Mesendoderm (in vitro differentiated cells): ENCODE results near the gene FAIM2.

Experiments used
- DNase-seq: peaks from one replicate; pipeline ENCODE4 v3.0.0; 2013
- H2AK5ac ChIP-seq: 2 replicates; pipeline ENCODE4 v1.6.1; 2013; ENCODE audit warnings: low read length, inconsistent platforms
- H2BK120ac ChIP-seq: 2 replicates; pipeline ENCODE4 v1.6.1; 2013; ENCODE audit warnings: low read depth, mild to moderate bottlenecking, low read length, moderate library complexity, mixed read lengths
- H2BK15ac ChIP-seq: replicated peaks from 2 replicates; pipeline ENCODE4 v1.6.1; 2013; ENCODE audit warnings: low read depth, mild to moderate bottlenecking, moderate library complexity
- H2BK5ac ChIP-seq: 2 replicates; pipeline ENCODE4 v1.6.1; 2013; ENCODE audit warnings: low read length, inconsistent platforms
- H3K18ac ChIP-seq: 2 replicates; pipeline ENCODE4 v1.6.1; 2013; ENCODE audit warnings: mild to moderate bottlenecking, low read length, mixed read lengths
- H3K23ac ChIP-seq: one replicate; pipeline ENCODE4 v1.6.1; 2013; ENCODE audit warnings: low read length
- H3K27ac ChIP-seq: 2 replicates; pipeline ENCODE4 v1.5.1; 2013; ENCODE audit warnings: low read depth, mild to moderate bottlenecking, inconsistent platforms, low read length, moderate library complexity
- H3K27me3 ChIP-seq: 2 replicates; pipeline ENCODE4 v1.6.1; 2013; ENCODE audit warnings: low read length, control low read depth, mild to moderate bottlenecking, inconsistent platforms; ENCODE audit not compliant: insufficient read depth, poor library complexity
- H3K36me3 ChIP-seq: 2 replicates; pipeline ENCODE4 v1.6.1; 2013; ENCODE audit warnings: low read length, inconsistent platforms; ENCODE audit not compliant: control insufficient read depth, insufficient read depth
- H3K4ac ChIP-seq: one replicate; pipeline ENCODE4 v1.6.1; 2013; ENCODE audit warnings: low read depth, mild to moderate bottlenecking, low read length, moderate library complexity
- H3K4me1 ChIP-seq: 2 replicates; pipeline ENCODE4 v1.6.1; 2013; ENCODE audit warnings: low read depth, low read length, inconsistent platforms; ENCODE audit not compliant: control insufficient read depth
- H3K4me2 ChIP-seq: 2 replicates; pipeline ENCODE4 v1.6.1; 2013; ENCODE audit warnings: low read length
- H3K4me3 ChIP-seq: 2 replicates; pipeline ENCODE4 v1.5.1; 2013; ENCODE audit warnings: mild to moderate bottlenecking, low read length
- H3K56ac ChIP-seq: one replicate; pipeline ENCODE4 v1.6.1; 2013; ENCODE audit warnings: low read length
- H3K79me1 ChIP-seq: 2 replicates; pipeline ENCODE4 v1.6.1; 2013; ENCODE audit warnings: low read length, inconsistent platforms
- H3K79me2 ChIP-seq: 2 replicates; pipeline ENCODE4 v1.6.1; 2013; ENCODE audit warnings: mild to moderate bottlenecking, low read length; ENCODE audit not compliant: control insufficient read depth, insufficient read depth
- H3K9ac ChIP-seq: 2 replicates; pipeline ENCODE4 v1.6.1; 2013; ENCODE audit warnings: low read length, inconsistent platforms
- H4K5ac ChIP-seq: one replicate; pipeline ENCODE4 v1.6.1; 2013; ENCODE audit warnings: low read length
- H4K8ac ChIP-seq: one replicate; pipeline ENCODE4 v1.6.1; 2013; ENCODE audit warnings: low read depth, mild to moderate bottlenecking, control low read depth, low read length, moderate library complexity
- WGBS: extraction: QIAGEN DNeasy Blood & Tissue Kit; methylation state at CpG from one replicate; pipeline ENCODE4 v1.1.7; 2013; ENCODE audit warnings: low lambda C conversion rate, missing lambda C conversion rate; ENCODE audit not compliant: insufficient coverage; ENCODE audit errors: extremely low coverage; 5-methylcytosine and 5-hydroxymethylcytosine counted together

FAIM2 gene

DNA sequence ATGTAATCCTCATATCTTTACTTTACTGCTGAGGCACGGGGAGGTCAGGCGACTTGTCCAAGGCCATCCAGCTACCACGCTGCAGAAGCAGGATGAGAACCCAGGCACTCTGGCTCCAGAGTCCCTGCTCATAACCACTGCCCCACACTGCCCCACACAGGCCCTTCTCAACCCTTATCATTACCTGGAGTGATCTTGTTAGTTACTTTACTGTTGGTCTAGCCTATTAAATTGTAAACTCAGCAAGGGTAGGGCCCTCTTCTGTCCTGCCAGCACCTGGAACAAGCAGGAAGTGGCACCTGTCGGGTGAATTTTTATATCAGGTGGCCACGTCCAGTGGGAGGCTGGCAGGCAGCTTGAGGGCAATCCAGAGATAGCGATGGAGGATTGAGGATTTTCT lies 12.2 kb downstream of the FAIM2 start:
- no peak for DNase-seq
- Histone ChIP-seq H3K27ac (no peak overlapping the region), H2AK5ac (no peak overlapping the region), H3K4me1 (no peaks in the 10 kb centered on the region), H3K36me3 (no peaks in the 10 kb centered on the region), H4K5ac (no peak overlapping the region), H2BK120ac (no peak overlapping the region), H3K18ac (no peak overlapping the region), H2BK15ac (no peak overlapping the region), H3K56ac (no peak overlapping the region), H3K27me3 (no peaks in the 10 kb centered on the region), H3K4me3 (no peak overlapping the region), H3K4ac (no peak overlapping the region), H3K79me2 (no peaks in the 10 kb centered on the region), H2BK5ac (no peak overlapping the region), H3K23ac (no peak overlapping the region), H4K8ac (no peak overlapping the region), H3K4me2 (no peak overlapping the region), H3K9ac (no peak overlapping the region), H3K79me1 (no peaks in the 10 kb centered on the region)
- no CpG with 5 or more reads among the region's 6 CpGs for WGBS

DNA sequence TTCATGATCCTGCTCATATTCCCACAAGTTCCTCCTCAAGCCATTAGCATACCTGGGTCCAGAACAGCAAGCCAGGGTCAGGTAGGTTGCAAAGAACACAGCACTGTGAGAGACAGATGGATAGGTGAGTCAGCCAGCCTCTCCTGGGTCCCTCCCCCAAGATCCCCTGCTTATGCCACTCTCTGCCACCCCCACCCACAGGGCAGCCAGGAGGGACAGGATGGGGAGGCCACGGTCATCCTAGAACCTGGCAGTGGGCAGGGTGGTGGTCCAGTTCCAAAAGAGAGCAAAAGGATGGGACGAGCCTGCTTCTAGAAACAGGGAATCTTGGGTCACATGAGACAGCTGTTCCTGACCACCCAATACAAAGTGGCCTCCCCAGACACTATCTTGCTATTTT lies 12.7 kb downstream of the FAIM2 start:
- Histone ChIP-seq H3K4ac (no peak overlapping the region), H3K56ac (no peak overlapping the region), H3K4me3 (no peak overlapping the region), H2AK5ac (no peak overlapping the region), H3K79me2 (no peaks in the 10 kb centered on the region), H3K9ac (no peak overlapping the region), H3K36me3 (no peaks in the 10 kb centered on the region), H2BK120ac (no peak overlapping the region), H3K79me1 (no peaks in the 10 kb centered on the region), H3K4me2 (no peak overlapping the region), H2BK5ac (no peak overlapping the region), H3K18ac (no peak overlapping the region), H3K27ac (no peak overlapping the region), H3K4me1 (no peaks in the 10 kb centered on the region), H4K8ac (no peak overlapping the region), H3K27me3 (no peaks in the 10 kb centered on the region), H4K5ac (no peak overlapping the region), H2BK15ac (no peak overlapping the region), H3K23ac (no peak overlapping the region)
- WGBS: no CpG with 5 or more reads among the region's 2 CpGs
- DNase-seq: no peak

DNA sequence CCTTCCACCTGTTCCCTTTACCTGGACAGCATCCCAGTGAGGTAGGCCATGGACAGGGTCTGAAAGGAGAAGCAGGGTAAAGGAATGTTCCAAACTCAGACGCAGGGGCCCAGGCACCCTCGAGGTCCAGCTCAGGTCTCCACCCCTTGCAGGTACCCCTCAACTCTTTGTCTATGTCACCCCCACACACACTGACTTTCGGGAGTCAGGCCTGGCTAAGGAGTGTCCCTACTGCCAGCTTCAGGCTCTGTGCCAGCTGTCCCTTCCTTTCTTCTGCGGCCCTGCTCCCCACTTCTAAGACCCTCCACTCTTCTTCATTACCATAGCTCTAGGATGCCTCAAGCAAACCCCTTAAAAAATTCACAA lies 13.6 kb downstream of the FAIM2 start:
- H3K4me3 ChIP-seq: no peak overlapping the region
- H3K79me1 ChIP-seq: no peaks in the 10 kb centered on the region
- no peak overlapping the region for H4K8ac ChIP-seq
- H3K27me3 ChIP-seq: no peaks in the 10 kb centered on the region
- no peak overlapping the region for H2BK120ac ChIP-seq
- H3K4me2 ChIP-seq: no peak overlapping the region
- no peak overlapping the region for H2BK5ac ChIP-seq
- H3K4me1 ChIP-seq: no peaks in the 10 kb centered on the region
- no peaks in the 10 kb centered on the region for H3K79me2 ChIP-seq
- no CpG with 5 or more reads among the region's 4 CpGs for WGBS
- H3K56ac ChIP-seq: no peak overlapping the region
- H4K5ac ChIP-seq: no peak overlapping the region
- H3K9ac ChIP-seq: no peak overlapping the region
- no peak overlapping the region for H2BK15ac ChIP-seq
- H3K36me3 ChIP-seq: no peaks in the 10 kb centered on the region
- no peak overlapping the region for H2AK5ac ChIP-seq
- H3K18ac ChIP-seq: no peak overlapping the region
- H3K23ac ChIP-seq: no peak overlapping the region
- H3K4ac ChIP-seq: no peak overlapping the region
- H3K27ac ChIP-seq: no peak overlapping the region
- DNase-seq: no peak

DNA sequence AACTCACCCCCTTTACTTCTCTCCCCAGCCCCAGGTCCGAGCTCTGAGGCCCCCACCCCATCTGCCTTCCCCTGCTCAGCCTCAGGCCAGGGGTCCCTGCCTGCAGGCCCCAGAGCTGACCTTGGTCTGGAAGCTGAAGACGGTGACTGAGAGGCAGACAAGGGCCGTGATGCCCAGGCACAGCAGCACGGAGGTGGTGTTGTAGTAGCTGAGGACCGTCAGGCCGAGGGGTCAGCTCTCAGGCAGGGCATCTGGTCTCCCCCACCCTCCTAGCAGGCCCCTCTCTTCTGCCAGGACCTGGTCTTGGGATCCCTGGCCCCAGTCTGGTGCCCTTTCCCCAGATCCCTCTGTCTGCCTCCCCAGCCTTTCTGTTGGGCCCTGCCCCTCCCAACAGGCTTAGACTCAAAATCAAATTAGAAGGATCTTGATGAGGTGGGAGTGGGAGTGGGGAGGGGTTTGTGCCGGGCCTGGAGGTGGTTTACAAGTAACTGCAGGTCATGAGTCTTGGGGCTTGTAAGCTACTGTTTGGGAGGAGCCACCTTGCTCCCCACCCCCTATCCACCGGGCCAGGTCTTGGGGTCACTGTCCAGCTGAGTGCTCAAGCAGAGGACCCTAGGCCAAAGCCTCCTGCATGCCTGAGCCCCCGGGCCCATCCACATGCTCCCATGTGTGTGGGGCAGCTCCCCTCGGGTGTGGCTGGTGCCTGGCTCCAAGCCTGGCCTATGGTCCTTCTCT lies 14.2 kb downstream of the FAIM2 start:
- Histone ChIP-seq H3K4me3 (no peak overlapping the region), H2BK120ac (no peak overlapping the region), H2BK15ac (no peak overlapping the region), H3K9ac (no peak overlapping the region), H3K4me1 (no peaks in the 10 kb centered on the region), H4K5ac (no peak overlapping the region), H3K4me2 (no peak overlapping the region), H2AK5ac (no peak overlapping the region), H2BK5ac (no peak overlapping the region), H3K56ac (no peak overlapping the region), H3K79me1 (no peaks in the 10 kb centered on the region), H3K27me3 (no peaks in the 10 kb centered on the region), H3K23ac (no peak overlapping the region), H3K36me3 (no peaks in the 10 kb centered on the region), H3K18ac (no peak overlapping the region), H3K4ac (no peak overlapping the region), H3K79me2 (no peaks in the 10 kb centered on the region), H3K27ac (no peak overlapping the region), H4K8ac (no peak overlapping the region)
- no CpG with 5 or more reads among the region's 10 CpGs for WGBS
- DNase-seq: no peak

DNA sequence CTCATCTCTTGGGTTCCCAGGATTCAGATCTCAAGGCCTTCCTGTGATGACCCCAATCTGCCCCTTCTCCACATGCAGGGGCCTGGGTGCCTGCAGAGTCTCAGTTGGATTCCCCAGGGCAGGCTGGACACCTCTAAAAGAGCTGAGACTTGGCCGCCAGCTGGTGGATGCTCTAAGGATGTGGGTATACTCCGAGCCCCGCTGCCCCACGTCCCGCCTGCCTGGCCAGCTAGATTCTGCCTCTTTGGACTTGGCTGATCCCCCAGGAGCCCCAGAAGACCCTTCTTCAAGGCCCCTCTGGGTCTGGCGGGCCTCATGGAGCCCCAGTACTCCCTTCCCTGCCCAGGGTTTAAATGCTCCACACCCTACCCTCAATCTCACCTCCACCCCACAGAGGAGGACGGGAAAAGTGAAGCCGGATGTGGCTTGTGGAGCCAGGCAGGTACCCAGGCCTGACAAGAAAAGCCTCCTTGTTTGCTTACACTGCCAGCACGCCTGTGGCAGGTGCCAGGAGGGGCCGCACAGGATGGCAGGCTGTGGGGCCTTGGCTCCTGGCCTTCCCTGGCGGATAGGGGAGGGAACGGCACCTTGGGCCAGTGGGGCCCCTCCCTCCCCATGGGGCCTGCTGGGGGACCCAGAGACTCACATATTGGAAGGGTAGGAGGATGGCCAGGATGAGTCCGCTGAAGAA lies 15.1 kb downstream of the FAIM2 start:
- Histone ChIP-seq H3K36me3 (no peaks in the 10 kb centered on the region), H3K4ac (no peak overlapping the region), H3K79me2 (no peaks in the 10 kb centered on the region), H3K23ac (no peak overlapping the region), H3K27ac (no peak overlapping the region), H3K27me3 (no peaks in the 10 kb centered on the region), H3K79me1 (no peaks in the 10 kb centered on the region), H3K18ac (no peak overlapping the region), H2BK120ac (no peak overlapping the region), H2BK15ac (no peak overlapping the region), H3K4me2 (no peak overlapping the region), H2AK5ac (no peak overlapping the region), H3K4me3 (no peak overlapping the region), H4K5ac (no peak overlapping the region), H2BK5ac (no peak overlapping the region), H4K8ac (no peak overlapping the region), H3K9ac (no peak overlapping the region), H3K56ac (no peak overlapping the region), H3K4me1 (no peaks in the 10 kb centered on the region)
- no CpG with 5 or more reads among the region's 13 CpGs for WGBS
- DNase-seq: no peak
